Thoracic aorta (tissue), 2 donors: ENCODE data around the gene RASSF1. TPM values are rescaled to one million over a fixed set of nuclear protein-coding genes. Genes with fewer than 3 reads are reported as not detected.
A peak's percentile ranks its signal among the peaks of the same experiment; 100 is the strongest.

Experiments
- ATAC-seq: fragments of 150-250 bp; one replicate; pipeline ENCODE4 v1.8.0; 2017; ENCODE audit warnings: low read depth; ENCODE audit not compliant: insufficient number of reproducible peaks, low FRiP score
- DNase-seq: peaks from one replicate; pipeline ENCODE4 v3.0.0-alpha.2; 2020; ENCODE audit warnings: low spot score
- H3K27ac ChIP-seq, 2 donors: fragments of 200-600 bp; sonication (generic); 1 replicate in 1 of 2; 2 replicates in 1 of 2; pipeline ENCODE4 v1.5.1; 2016; ENCODE audit warnings: mild to moderate bottlenecking in 2 of 2, moderate library complexity in 2 of 2
- H3K27me3 ChIP-seq: fragments of 200-600 bp; sonication (generic); replicated peaks from 2 replicates; pipeline ENCODE4 v1.6.0; 2016; ENCODE audit warnings: mild to moderate bottlenecking; ENCODE audit not compliant: insufficient read depth
- H3K36me3 ChIP-seq: fragments of 200-600 bp; sonication (generic); one replicate; pipeline ENCODE4 v1.5.1; 2016
- H3K4me1 ChIP-seq, 2 donors: fragments of 200-600 bp; sonication (generic); 1 replicate in 1 of 2; 2 replicates in 1 of 2; pipeline versions ENCODE4 v1.5.1 to v1.6.0; 2016; ENCODE audit warnings: low read depth in 2 of 2, mild to moderate bottlenecking in 1 of 2; ENCODE audit not compliant: control insufficient read depth in 1 of 2
- H3K4me3 ChIP-seq: fragments of 200-600 bp; sonication (generic); 2 replicates; pipeline ENCODE4 v1.5.1; 2016; ENCODE audit warnings: mild to moderate bottlenecking
- H3K9me3 ChIP-seq: fragments of 200-600 bp; sonication (generic); 2 replicates; pipeline ENCODE4 v1.5.1; 2016
- CTCF ChIP-seq: fragments of 200-600 bp; sonication (generic); IDR thresholded peaks from one replicate; pipeline ENCODE4 v1.5.1; 2019; ENCODE audit warnings: antibody characterized with exemption
- total RNA-seq, 2 donors: library from RNA; depleted of rRNA; stranded (reverse); fragments of >200 nt; gene quantifications; one replicate each; pipeline versions ENCODE4 v1.1.0 to v1.2.3, GENCODE V29; 2016

RASSF1 gene
- total RNA-seq, 2 donors from 2014 or later, result 45.2 to 72.2 TPM

- H3K36me3 ChIP-seq, result peaks cover 38% of the 10 kb centered on the region
- H3K4me3 ChIP-seq, result no peak overlapping the region
- peaks cover 45 to 62% of the 10 kb centered on the region in 2 donors for H3K4me1 ChIP-seq
- DNase-seq (no peak), ATAC-seq (no peak)
- no peaks in the 10 kb centered on the region for H3K9me3 ChIP-seq
- H3K27me3 ChIP-seq, result no peaks in the 10 kb centered on the region
- H3K27ac ChIP-seq, result no peak overlapping the region
- no peak for TF ChIP-seq CTCF
These were observed 13.6 kb upstream of the RASSF1 start for GRCh38 chr3:50354186-50354764.

- Histone ChIP-seq H3K4me1 (peaks cover 42 to 68% of the 10 kb centered on the region in 2 donors), H3K36me3 (peaks cover 38% of the 10 kb centered on the region), H3K27ac (no peak overlapping the region), H3K27me3 (no peaks in the 10 kb centered on the region), H3K4me3 (no peak overlapping the region), H3K9me3 (no peaks in the 10 kb centered on the region)
- ATAC-seq (no peak), DNase-seq (no peak)
- TF ChIP-seq CTCF, result no peak
These were observed 12.8 kb upstream of the RASSF1 start for GRCh38 chr3:50353245-50354004.

- ATAC-seq (no peak), DNase-seq (no peak)
- H3K9me3 ChIP-seq, result no peaks in the 10 kb centered on the region
- H3K4me3 ChIP-seq, result no peak overlapping the region
- no peak for TF ChIP-seq CTCF
- H3K36me3 ChIP-seq, result peaks cover 43% of the 10 kb centered on the region
- no peak overlapping the region for H3K27ac ChIP-seq
- peaks cover 36 to 62% of the 10 kb centered on the region in 2 donors for H3K4me1 ChIP-seq
- no peaks in the 10 kb centered on the region for H3K27me3 ChIP-seq
These were observed 12.1 kb upstream of the RASSF1 start for GRCh38 chr3:50352781-50353180.

- no peaks in the 10 kb centered on the region for H3K9me3 ChIP-seq
- no peak for TF ChIP-seq CTCF
- peaks cover 21 to 47% of the 10 kb centered on the region in 2 donors for H3K4me1 ChIP-seq
- peak overlapping the region; percentile 83 to 91 for H3K27ac ChIP-seq
- H3K36me3 ChIP-seq, result peaks cover 40% of the 10 kb centered on the region
- no peaks in the 10 kb centered on the region for H3K27me3 ChIP-seq
- no peak for DNase-seq
- no peak for ATAC-seq
- H3K4me3 ChIP-seq, result peak overlapping the region; percentile 79
These were observed 10.7 kb upstream of the RASSF1 start for GRCh38 chr3:50351323-50351697.

GRCh38 chr3:50350527-50351322 lies 10.1 kb upstream of the RASSF1 start, which contains the start of the genes CYB561D2 and NPRL2:
TSS of gene CYB561D2 (plus strand) at chr3:50350862. CDS start at chr3:50351434, 572 bp downstream.
TSS of gene NPRL2 (minus strand) at chr3:50350775. CDS start at chr3:50350652, 123 bp downstream.
- Histone ChIP-seq H3K9me3 (no peaks in the 10 kb centered on the region), H3K36me3 (peaks cover 37% of the 10 kb centered on the region), H3K27ac (peak within 1 kb of the TSS; percentile 83 to 91), H3K27me3 (no peaks in the 10 kb centered on the region), H3K4me1 (peaks cover 15 to 46% of the 10 kb centered on the region in 2 donors), H3K4me3 (peak within 1 kb of the TSS; percentile 79)
- DNase-seq (peak; percentile 87), ATAC-seq (peak; percentile 77)
- TF ChIP-seq CTCF, result no peak
